Stimulated activated naive CD4-positive, alpha-beta T cell (primary cell): ENCODE data around the gene BPGM.
"Not testable (repeated sequence)": the region's sequence is repeated elsewhere in the genome, so short reads cannot be mapped to it uniquely, and the experiment has no call there.

Experiments
- DNase-seq, 6 experiments: peaks; one replicate each; lab custom pipeline; 2025; lab: John Stamatoyannopoulos, UW

The BPGM gene

DNA sequence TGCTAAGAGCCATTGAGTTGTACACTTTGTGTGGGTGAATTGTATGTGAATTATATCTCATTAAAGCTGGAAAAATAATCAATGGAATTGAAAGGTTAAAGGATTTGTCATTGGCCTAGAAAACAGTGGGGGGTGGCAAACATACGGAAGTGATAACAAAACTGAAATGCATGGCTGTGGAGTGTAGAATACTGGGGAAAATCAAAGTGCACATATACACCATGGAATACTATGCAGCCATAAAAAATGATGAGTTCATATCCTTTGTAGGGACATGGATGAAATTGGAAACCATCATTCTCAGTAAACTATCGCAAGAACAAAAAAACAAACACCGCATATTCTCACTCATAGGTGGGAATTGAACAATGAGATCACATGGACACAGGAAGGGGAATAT is 18.4 kb downstream of the BPGM start:
- DNase-seq, result not testable (repeated sequence)

DNA sequence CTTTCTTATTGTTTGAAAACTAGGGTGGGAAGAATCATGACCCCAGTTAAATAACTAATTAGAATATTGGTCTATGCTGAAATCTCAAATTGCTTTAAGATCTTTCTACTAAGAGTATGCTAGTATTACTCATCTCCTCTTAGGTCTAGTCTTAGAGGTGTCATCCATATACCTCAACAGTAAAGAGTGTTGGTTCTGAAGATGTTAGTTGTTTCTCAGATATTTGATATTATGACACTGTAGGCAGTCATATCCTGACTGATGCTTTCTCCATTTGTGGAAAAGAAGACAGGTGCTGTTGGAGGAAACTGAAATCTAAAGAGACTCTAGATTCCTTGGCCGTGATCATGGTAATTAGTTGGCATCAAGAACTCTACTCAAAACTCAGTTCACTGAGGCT is 21.2 kb downstream of the BPGM start:
- DNase-seq, result no peak

DNA sequence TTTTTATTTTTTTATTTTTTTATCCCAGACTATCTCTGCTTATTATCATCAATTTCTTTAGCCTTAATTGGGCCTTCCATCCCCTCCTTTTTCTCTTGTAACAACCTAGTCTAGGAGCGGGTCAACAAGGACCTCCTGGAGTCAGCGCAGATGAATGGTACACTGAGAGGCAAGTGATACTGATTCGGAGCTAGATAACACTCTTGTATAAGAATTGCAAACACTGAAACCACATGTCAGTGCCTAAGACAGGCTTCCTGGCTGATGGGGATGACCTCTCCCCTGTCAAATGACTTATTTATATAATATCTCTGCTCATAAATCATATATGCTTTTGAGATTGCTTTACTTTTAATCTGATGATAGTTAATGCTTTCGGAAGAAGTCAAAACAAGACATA is 22.7 kb downstream of the BPGM start:
- no peak for DNase-seq

DNA sequence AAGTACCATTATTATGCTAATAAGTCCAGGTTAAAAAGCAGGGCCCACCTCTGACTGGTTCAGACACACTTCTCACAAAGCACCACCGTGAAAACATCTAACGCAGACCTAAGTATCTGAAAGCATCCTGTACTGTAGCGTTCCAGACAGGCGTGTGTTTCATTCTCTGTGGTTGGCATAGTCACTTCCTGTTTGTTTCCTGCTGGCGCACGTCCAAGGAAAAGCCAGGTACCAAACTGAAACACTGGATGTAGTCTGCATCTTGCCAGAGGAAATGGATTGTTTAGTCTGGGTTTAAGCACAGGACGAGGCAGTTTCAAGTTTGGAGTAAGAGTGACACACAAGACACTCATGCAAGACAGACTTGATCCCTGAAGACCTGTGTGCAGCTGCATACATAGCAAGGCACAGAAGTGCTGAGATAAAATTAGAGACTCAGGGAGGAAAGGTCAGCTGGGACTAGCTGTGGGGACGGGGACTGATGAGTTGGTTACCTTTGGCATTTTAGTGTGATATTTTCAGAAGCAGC is 23.3 kb downstream of the BPGM start:
- peak; percentile 77 to 94 (median 89) for DNase-seq

DNA sequence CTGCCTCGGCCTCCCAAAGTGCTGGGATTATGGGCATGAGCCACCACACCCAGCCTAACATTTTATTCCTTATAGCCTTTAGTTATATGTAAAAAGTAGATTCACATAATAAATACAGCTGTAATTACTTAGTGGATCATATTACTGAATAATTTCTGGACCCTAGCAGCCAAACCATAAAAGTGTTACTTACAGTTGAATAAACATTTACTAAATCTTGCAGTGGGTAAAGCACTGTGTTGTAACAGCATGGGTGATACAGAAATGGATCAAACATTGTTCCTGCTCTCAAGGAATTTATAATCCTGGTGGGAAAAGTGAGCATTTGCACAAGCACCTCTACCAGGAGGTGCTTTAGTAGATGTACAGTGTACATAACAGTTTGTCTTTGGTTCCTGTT is 25.0 kb downstream of the BPGM start:
- no peak for DNase-seq

DNA sequence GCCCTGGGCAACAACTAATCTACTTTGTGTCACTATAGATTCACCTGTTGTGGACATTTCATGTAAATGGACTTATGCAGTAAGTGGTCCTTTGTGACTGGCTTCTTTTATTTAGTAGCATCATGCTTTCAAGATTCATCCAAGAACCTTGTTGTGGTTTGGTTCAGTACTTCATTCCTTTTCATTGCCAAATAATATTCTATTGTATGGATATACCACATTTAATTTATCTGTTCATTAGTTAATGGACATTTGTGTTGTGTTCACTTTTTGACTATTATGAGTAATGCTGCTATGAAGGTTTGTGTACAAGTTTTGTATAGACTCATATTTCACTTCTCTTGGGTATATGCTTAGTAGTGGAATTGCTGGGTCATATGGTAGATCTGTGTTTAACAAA is 27.8 kb downstream of the BPGM start:
- no peak for DNase-seq

DNA sequence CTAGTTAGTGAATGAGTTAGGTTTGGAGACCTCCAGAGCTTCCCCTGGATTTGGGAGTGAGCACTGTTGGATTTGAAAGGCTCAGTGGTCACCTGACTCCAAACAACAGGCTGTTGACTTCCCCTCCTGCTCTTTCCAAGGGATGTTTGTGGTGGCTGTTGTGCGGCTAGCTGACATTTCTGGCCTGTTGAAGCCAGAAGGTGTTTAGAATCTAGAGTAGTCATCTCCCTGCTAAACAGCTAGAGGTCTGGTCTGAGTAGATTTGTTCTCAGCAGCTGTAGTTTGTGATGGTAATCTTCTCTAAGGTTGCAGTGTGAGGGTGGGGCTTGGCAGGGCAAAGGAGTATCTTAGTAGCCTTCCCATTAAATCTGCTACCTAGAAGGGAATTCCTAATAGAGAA is 30.1 kb downstream of the BPGM start:
- DNase-seq, result no peak

DNA sequence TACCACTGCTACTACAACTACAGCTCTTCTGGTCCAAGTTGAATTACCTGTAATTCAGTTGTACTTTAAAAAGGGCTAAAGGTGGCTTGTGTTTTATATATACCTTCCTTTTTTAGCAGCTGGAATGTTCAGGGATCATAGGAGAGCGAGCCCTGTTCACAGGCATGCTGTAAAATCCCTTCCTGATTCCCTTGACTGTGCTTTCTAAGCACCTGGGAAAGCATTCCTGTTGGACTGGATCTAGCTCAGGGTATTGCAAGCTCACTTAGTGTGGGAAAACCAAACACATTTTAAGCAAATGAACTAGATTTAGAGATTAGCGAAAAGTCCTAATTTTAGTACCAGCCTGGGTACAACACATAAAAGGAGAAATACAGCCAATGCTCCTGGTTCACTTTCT is 31.5 kb downstream of the BPGM start:
- DNase-seq, result no peak

DNA sequence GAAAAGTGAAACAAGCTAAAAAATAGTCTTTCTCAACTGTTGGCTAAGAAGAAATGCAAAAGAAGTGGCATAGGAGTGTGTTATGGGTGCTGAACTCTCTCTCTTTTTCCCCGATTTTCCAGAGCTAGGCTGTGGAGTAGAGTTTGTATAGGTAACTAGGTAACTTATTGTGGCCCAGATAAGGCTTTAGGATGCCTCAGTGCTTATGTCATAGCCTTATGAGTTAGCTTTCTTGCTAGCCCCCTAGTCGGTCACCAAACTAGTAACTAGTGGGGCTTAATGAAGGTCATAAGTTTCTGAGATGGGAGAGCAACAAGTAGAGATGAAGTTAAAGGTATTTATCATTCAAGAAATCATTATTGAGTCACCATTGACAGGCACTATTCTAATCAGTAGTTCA is 32.4 kb downstream of the BPGM start:
- DNase-seq, result no peak

DNA sequence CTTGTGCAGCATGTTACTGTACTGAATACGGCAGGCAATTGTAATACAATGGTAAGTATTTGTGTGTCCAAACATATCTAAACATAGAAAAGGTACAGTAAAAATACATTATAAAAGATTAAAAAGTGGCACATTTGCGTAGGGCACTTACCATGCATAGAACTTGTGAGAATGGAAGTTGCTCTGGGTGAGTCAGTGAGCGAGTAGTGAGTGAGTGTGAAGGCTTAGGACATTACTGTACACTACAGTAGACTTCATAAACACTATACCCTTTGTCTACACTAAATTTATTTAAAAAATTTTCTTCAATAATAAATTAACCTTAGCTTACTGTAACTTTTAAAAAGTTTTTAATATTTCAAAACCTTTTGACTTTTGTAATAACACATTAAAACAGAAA is 37.5 kb downstream of the BPGM start:
- no peak for DNase-seq

DNA sequence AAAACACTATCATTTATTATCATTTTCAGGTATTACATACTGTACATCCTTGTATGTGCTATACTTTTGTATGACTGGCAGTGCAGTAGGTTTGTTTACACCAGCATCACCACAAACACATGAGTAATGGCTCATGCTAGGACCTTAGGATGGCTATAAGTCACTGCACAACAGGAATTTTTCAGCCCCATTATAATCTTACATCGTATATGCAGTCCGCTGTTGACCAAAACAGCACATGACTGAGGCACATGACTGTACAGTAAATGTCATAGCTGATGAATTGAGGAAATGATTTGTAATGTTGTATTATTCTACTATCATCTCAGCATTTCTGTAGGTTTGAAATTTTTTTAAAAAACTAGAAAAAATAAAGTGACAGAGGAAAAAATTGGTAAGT is 38.6 kb downstream of the BPGM start:
- DNase-seq, result no peak

DNA sequence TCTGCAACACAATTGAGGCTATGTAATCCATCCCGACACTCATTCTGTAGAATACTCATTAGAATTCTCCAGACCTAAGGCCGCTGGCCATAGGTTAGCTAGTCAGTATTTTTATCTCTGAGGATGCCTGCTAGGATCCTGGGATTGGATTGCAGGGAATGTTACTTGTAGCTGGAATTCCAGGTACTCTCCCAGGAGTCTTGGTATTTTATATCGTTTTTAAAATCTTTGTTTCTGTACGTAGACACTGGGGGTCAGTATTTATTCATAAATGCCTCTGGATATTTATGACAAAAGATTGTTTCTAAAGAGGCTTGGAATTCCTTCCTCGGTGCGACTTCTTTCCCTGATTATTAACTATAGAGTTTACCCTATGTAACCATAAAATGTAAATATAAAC is 40.1 kb downstream of the BPGM start:
- no peak for DNase-seq

DNA sequence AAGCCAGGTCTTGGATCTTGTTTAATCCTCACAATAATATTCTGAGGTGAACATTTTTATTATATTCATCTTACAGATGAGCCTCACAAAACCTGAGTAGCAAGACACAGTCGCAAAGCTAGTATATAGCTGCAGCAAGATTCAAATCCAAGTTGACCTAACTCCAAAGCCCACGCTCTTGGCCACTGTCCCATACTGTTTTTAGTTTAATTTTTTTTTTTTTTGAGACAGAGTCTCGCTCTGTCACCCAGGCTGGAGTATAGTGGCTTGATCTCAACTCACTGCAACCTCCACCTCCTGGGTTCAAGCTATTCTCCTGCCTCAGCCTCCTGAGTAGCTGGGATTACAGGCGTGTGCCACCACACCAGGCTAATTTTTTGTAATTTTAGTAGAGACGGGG is 42.9 kb downstream of the BPGM start:
- not testable (repeated sequence) for DNase-seq

DNA sequence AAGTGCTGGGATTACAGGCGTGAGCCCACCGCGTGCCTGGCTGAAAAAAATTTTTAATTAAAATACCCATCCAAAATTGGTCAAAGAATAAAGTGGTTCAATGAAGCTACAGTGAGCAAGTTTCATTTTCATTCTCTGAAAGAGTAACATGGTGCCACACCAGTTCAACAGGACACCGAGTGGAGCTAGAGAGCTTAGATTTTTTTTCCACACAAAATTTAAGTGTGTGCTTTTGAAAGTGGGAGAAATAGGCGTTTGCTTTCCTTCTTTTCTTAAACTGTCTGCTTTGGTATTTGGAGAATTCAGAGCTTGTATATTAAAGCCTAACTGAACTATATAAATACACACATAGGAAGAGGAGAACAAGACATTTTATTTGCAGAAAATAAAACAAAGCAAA is 43.4 kb downstream of the BPGM start:
- no peak for DNase-seq

DNA sequence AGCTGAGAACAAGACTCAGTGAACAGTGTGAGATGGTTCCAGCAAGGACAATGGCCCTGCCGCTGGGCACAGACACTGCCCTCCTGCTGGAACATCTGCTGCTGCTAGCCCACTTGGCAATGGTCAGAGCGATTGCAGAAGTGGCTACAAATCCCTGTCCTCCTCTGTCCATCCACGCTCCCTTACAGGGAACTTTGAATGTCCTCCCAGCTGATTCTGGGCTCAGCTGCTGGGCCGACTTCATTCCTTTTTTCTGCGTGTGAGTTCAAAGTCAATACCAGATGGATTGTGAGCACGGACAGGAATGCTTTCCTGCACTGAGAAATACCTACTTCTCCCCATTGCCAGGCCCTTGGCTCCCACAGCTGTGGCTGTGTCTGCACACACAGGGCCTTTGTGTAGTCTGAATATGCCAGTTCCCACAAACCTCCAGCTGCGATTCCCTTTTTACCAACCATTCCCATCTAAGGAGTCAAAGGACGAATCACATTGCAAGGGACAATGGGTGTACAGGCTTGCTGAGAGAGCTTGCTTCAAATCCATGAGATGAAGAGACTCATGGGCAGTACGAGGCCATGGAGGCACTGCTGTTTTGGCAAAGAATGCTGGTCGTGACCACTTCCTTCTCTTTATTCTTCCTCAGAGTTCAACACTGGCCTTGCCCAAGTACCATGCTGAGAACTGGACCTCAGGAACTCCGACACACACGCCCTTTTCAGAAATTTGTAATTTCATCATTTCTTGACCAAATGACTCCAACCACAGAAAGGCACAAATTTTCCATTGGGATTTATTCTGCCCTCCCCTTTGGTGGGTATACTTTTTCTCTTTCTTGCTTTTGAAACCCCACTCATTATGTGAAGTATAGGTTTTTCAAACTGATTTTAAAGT is 44.2 kb downstream of the BPGM start:
- DNase-seq, result no peak

DNA sequence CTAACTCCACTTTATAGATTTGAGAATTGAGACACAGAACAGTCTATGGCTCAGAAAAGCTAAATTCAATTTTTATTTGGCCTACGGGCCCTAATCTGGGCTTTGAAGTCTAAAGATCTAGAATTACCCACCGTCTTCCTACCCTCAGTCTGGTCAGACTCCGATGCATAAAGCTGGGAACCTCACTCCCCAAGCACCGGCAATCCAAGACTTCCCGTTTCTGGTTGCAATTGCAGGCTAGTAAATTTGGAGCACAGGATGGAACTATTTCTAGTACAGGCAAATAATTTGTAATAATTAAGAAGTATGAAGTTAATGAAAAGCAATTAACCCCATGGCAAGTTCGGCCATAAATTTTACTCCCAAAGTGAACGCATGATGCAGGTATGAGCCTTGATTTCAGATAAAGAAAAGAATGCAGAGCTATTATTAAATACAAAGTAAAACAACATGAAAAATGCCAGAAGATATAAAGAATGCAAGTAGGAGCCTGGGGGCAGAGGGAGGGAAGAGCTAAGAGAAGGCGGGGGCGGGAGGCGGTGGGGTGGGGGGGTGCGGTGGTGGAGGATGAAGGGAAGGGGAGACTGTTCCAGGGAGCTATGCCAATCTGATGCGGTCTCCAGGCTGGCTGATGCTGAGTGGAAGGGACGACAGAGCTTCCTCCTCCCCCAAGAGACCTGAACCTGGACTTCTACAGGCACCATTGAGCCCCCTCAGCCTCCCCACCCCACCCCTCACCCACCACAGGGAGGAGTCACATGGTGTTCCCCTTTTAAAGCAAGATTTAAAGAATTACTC is 45.1 kb downstream of the BPGM start:
- no peak for DNase-seq

DNA sequence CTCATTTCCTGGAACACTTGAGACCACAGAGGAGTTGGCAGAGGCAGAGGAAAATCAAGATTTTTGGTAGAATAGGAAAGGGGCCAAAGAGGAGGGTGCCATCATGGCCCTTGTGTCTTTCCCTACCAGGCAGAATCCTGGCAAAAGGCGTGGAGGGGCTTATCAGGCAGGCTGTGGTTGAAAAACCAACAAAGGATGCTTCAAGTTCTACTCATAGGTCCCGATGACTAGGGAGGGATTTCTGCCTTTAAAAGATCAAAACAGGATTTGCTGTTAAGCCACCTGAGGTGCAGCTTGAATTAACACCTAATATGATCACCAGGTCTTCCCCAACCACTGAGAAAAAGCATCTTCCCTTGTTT is 45.7 kb downstream of the BPGM start:
- no peak for DNase-seq

DNA sequence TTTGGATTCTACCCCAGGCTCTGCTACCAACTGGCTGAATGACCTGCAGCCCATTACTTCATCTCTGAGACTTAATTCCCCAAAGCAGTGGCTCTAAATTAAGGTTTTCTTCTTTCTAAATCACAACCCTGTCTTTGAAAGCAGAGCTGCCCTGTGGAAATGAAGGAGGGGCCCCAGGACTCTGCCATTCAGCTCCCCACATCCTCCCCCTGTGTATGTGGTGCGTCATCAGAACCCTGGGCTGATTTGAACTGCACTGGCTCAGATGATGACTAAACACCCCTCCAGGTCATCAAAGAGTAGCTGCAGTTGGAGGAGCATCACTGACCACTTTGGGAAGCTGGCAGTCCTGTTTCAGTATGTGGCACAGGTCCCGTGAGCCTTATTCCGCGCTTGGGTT is 46.6 kb downstream of the BPGM start:
- no peak for DNase-seq

DNA sequence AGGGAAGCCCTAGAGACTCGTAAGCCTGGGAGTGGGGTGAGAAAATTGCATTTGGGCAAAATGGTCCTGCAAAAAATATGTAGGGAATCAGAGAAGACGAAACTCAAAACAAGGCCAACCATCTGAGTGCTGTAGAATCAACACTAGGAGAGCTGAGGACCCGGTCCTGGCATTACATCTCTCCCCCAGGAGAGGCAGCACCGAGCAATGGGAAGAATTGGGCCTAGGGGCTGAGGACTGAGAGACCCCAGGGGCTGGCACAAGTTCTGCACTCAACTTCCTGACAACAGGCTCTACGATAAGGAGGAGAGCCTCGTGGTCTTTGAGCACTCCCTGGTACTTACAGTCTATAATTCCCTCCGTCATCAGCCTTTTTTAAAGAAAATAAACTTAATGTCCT is 47.6 kb downstream of the BPGM start:
- no peak for DNase-seq

DNA sequence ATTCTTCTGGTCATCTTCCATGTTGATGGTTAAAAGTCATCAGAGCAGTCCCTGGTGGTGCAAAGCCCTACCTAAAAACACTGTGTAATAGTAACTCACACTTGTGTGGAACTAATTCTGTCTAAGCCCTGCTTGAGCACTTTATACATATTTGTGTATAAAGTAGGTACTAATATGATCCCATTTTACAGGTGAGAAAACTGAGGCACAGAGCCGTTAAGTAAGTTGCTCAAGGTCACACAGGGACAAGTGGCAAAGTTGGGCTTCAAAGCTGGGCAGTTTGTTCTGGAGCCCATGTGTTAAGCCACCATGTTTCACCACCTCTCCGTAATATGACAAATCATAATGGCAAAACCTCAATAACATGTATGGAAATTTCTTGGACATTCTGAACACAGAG is 48.1 kb downstream of the BPGM start:
- DNase-seq, result no peak

DNA sequence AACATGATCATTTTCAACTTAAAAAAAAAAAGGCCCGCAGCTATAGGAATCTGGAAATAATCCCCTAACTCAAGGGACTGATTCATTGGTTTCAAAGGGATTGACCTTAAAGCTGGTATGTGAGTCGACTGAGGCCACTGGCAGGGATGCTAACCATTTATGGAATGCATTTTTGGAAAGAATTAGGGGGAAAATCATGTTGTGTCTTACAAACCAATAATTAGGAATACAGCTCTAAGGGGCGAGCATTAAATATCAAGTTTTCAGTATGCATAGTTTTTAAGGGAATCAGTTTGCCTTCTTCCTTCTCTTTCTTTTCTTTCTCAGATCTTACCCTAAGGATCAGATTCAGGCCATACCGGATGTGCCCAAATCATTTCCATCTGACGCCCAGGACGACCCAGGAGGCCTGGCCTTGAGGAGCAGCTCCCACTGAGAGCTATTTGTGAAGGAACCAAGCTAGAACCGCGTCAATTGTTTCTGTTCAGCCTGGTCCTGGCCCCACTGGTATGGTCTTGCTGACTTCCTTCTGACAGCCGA is 48.7 kb downstream of the BPGM start:
- DNase-seq, result no peak

DNA sequence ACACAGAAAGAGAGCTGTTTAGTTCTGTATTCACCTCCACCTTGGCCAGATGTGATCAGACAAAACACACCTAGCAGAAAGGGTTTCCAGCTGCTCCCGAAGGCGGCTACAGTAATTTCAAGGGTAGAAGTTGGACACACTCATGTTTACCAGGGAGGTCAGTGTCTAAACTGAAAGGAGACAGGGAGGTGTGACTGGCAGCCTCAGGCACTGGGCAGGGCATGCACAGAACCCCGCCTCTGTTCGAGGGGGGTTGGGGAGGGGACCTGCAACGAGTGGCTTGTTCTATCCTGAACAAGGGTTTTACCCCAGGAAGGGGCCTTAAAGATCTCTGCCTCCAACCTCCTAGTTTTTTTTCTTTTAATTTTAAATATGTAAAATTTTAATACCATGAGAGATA is 49.6 kb downstream of the BPGM start:
- no peak for DNase-seq
